DOHH2 (cell line): ENCODE data around the gene SLC12A7.

Experiments
- EZH2phosphoT487 ChIP-seq: fragments of 200-600 bp; sonication (generic); IDR thresholded peaks from 2 replicates; pipeline ENCODE4 v1.6.1; 2017; ENCODE audit warnings: borderline replicate concordance, mild to moderate bottlenecking, antibody characterized with exemption, low read length, moderate library complexity, mixed read lengths
- TF ChIP-seq, protein P1 (sequence below): fragments of 200-600 bp; sonication (generic); IDR thresholded peaks from one replicate; pipeline ENCODE4 v1.5.1; 2014; ENCODE audit warnings: antibody characterized with exemption, mild to moderate bottlenecking, low read depth, low read length; ENCODE audit not compliant: poor library complexity, severe bottlenecking

DNA sequence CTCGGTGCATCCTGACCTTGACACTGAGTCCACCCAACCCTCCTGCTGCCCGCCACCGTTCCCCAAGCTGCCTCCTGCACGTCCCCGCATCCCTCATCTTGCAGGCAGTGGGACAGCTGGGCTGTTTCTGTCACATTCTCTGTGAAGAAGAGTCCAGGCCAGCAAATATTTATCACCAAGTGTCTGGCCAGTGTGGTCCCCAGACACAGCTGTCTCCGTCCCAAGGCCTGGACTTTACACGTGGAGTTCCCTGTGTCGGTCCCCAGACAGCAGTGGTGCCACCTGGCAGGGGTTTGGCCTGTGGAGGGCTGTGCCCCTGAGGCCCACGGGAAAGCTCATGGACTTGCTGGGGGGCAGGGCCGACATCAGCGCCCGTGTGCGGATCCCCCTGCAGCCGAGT is 9.2 kb upstream of the SLC12A7 start:
- TF ChIP-seq EZH2phosphoT487, result no peak
- TF ChIP-seq, protein P1, sequence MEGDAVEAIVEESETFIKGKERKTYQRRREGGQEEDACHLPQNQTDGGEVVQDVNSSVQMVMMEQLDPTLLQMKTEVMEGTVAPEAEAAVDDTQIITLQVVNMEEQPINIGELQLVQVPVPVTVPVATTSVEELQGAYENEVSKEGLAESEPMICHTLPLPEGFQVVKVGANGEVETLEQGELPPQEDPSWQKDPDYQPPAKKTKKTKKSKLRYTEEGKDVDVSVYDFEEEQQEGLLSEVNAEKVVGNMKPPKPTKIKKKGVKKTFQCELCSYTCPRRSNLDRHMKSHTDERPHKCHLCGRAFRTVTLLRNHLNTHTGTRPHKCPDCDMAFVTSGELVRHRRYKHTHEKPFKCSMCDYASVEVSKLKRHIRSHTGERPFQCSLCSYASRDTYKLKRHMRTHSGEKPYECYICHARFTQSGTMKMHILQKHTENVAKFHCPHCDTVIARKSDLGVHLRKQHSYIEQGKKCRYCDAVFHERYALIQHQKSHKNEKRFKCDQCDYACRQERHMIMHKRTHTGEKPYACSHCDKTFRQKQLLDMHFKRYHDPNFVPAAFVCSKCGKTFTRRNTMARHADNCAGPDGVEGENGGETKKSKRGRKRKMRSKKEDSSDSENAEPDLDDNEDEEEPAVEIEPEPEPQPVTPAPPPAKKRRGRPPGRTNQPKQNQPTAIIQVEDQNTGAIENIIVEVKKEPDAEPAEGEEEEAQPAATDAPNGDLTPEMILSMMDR, result no peak
